Measurements from ENCODE around the gene ATP5MC3.

Gene ATP5MC3

GRCh38 chr2:175187378-175187777, 5.9 kb upstream of the ATP5MC3 start:
- TF ChIP-seq RAD21 (IDR thresholded peaks at IDR 0.05; ENCODE audit: low read depth), result peak; percentile 42
- no peak for TF ChIP-seq TCF12 (IDR thresholded peaks at IDR 0.05; ENCODE audit: low read depth)

- TF ChIP-seq CREB1 (IDR thresholded peaks at IDR 0.05; ENCODE audit: low read depth), result no peak
- no peak for TF ChIP-seq RAD21 (IDR thresholded peaks at IDR 0.05; ENCODE audit: low read depth)
- no peak for TF ChIP-seq USF1 (IDR thresholded peaks at IDR 0.05)
- no peak for TF ChIP-seq NFIC (IDR thresholded peaks at IDR 0.05)
- TF ChIP-seq TCF12 (IDR thresholded peaks at IDR 0.05; ENCODE audit: low read depth), result no peak
- TF ChIP-seq ZBTB7A (IDR thresholded peaks at IDR 0.05; ENCODE audit: low read depth), result no peak
- TF ChIP-seq YY1 (IDR thresholded peaks at IDR 0.05; ENCODE audit: low read depth), result no peak
These were observed 2.2 kb upstream of the ATP5MC3 start for GRCh38 chr2:175183674-175184073.

GRCh38 chr2:175181877-175182308, 383 bp upstream of the ATP5MC3 start:
- TF ChIP-seq TEAD4 (IDR thresholded peaks at IDR 0.05), result no peak
- TF ChIP-seq ZBTB7A (IDR thresholded peaks at IDR 0.05; ENCODE audit: low read depth), result no peak
- TF ChIP-seq CEBPB (IDR thresholded peaks at IDR 0.05), result no peak
- TF ChIP-seq EGR1 (IDR thresholded peaks at IDR 0.05), result no peak
- no peak for TF ChIP-seq REST (IDR thresholded peaks at IDR 0.05; ENCODE audit: low read depth)
- no peak for TF ChIP-seq RAD21 (IDR thresholded peaks at IDR 0.05; ENCODE audit: low read depth)
- no peak for TF ChIP-seq TAF1 (IDR thresholded peaks at IDR 0.05; ENCODE audit: low read depth)
- TF ChIP-seq EP300 (IDR thresholded peaks at IDR 0.05; ENCODE audit: borderline replicate concordance), result no peak
- no peak for TF ChIP-seq MAX (IDR thresholded peaks at IDR 0.05)
- TF ChIP-seq USF1 (IDR thresholded peaks at IDR 0.05), result no peak
- TF ChIP-seq CREB1 (IDR thresholded peaks at IDR 0.05; ENCODE audit: low read depth), result no peak
- TF ChIP-seq TCF12 (IDR thresholded peaks at IDR 0.05; ENCODE audit: low read depth), result no peak

- TF ChIP-seq TAF1 (IDR thresholded peaks at IDR 0.05; ENCODE audit: low read depth), result no peak
- TF ChIP-seq REST (IDR thresholded peaks at IDR 0.05; ENCODE audit: low read depth), result no peak
- peak; percentile 32; the same call in 1 of the 2 replicates for TF ChIP-seq EGR1 (IDR thresholded peaks at IDR 0.05)
- no peak for TF ChIP-seq TEAD4 (IDR thresholded peaks at IDR 0.05)
These were observed 808 bp downstream of the ATP5MC3 start for GRCh38 chr2:175180701-175181103.

GRCh38 chr2:175176624-175177023, 4.9 kb downstream of the ATP5MC3 start:
- no peak for TF ChIP-seq CREB1 (IDR thresholded peaks at IDR 0.05; ENCODE audit: low read depth)
- no peak for TF ChIP-seq TEAD4 (IDR thresholded peaks at IDR 0.05)
- no peak for TF ChIP-seq TAF1 (IDR thresholded peaks at IDR 0.05; ENCODE audit: low read depth)
- no peak for TF ChIP-seq MAX (IDR thresholded peaks at IDR 0.05)
- TF ChIP-seq RAD21 (IDR thresholded peaks at IDR 0.05; ENCODE audit: low read depth), result no peak
- TF ChIP-seq REST (IDR thresholded peaks at IDR 0.05; ENCODE audit: low read depth), result no peak
- TF ChIP-seq TCF12 (IDR thresholded peaks at IDR 0.05; ENCODE audit: low read depth), result no peak
- no peak for TF ChIP-seq EP300 (IDR thresholded peaks at IDR 0.05; ENCODE audit: borderline replicate concordance)
- no peak for TF ChIP-seq FOXM1 (IDR thresholded peaks at IDR 0.05; ENCODE audit: borderline replicate concordance, low read depth)
- no peak for TF ChIP-seq CEBPB (IDR thresholded peaks at IDR 0.05)
- no peak for TF ChIP-seq ZBTB7A (IDR thresholded peaks at IDR 0.05; ENCODE audit: low read depth)
- TF ChIP-seq USF1 (IDR thresholded peaks at IDR 0.05), result no peak
- TF ChIP-seq YY1 (IDR thresholded peaks at IDR 0.05; ENCODE audit: low read depth), result no peak
- no peak for TF ChIP-seq NFIC (IDR thresholded peaks at IDR 0.05)
- TF ChIP-seq EGR1 (IDR thresholded peaks at IDR 0.05), result no peak
